ENCODE data around the gene CFI.

- TF ChIP-seq, protein P1, sequence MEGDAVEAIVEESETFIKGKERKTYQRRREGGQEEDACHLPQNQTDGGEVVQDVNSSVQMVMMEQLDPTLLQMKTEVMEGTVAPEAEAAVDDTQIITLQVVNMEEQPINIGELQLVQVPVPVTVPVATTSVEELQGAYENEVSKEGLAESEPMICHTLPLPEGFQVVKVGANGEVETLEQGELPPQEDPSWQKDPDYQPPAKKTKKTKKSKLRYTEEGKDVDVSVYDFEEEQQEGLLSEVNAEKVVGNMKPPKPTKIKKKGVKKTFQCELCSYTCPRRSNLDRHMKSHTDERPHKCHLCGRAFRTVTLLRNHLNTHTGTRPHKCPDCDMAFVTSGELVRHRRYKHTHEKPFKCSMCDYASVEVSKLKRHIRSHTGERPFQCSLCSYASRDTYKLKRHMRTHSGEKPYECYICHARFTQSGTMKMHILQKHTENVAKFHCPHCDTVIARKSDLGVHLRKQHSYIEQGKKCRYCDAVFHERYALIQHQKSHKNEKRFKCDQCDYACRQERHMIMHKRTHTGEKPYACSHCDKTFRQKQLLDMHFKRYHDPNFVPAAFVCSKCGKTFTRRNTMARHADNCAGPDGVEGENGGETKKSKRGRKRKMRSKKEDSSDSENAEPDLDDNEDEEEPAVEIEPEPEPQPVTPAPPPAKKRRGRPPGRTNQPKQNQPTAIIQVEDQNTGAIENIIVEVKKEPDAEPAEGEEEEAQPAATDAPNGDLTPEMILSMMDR (IDR thresholded peaks at IDR 0.05), result no peak
- TF ChIP-seq POLR2A (IDR thresholded peaks at IDR 0.05), result no peak
Observed at GRCh38 chr4:109755656-109756055, 46.1 kb downstream of the CFI start.

Measured in lower leg skin (tissue), 3 donors.